GM13977 (cell line): ENCODE data around the gene AFDN.

Source experiments
- DNase-seq: peaks from one replicate; pipeline ENCODE4 v3.0.0; 2012; ENCODE audit warnings: low spot score
- CTCF ChIP-seq: IDR thresholded peaks from 2 replicates; pipeline ENCODE4 v1.5.1; 2012; ENCODE audit warnings: mild to moderate bottlenecking, control low read depth; ENCODE audit not compliant: insufficient read depth; ENCODE audit errors: extremely low read depth, missing control alignments
- in situ Hi-C: fragments of 300-500 bp; cut with MboI; formaldehyde crosslinking; loops from one replicate; pipeline ENCODE4 v1.12.0; 2022; ENCODE audit warnings: low sequenced_read_pairs, low pct_unique_long_range_greater_than_20kb, mixed read lengths, inconsistent platforms; ENCODE audit not compliant: unreplicated experiment

The AFDN gene

GRCh38 chr6:167904791-167905190 lies 78.1 kb downstream of the AFDN start:
- in situ Hi-C loops: no loop called here
- no peak for TF ChIP-seq CTCF
- no peak for DNase-seq

GRCh38 chr6:167906899-167907298 lies 80.2 kb downstream of the AFDN start:
- TF ChIP-seq CTCF: no peak
- in situ Hi-C loops: no loop called here
- no peak for DNase-seq

GRCh38 chr6:167907837-167908681 lies 81.3 kb downstream of the AFDN start:
- in situ Hi-C loops: no loop called here
- DNase-seq: no peak
- peak; percentile 24 for TF ChIP-seq CTCF

GRCh38 chr6:167910007-167910406 lies 83.3 kb downstream of the AFDN start:
- DNase-seq: no peak
- in situ Hi-C loops: no loop called here
- TF ChIP-seq CTCF: no peak

GRCh38 chr6:167910652-167911051 lies 83.9 kb downstream of the AFDN start:
- in situ Hi-C loops: no loop called here
- no peak for DNase-seq
- no peak for TF ChIP-seq CTCF

GRCh38 chr6:167912494-167912893 lies 85.8 kb downstream of the AFDN start:
- in situ Hi-C loops: no loop called here
- no peak for DNase-seq
- no peak for TF ChIP-seq CTCF
